ENCODE measurements around the gene BMP8B. TPM values are rescaled to one million over a fixed set of nuclear protein-coding genes. Genes with fewer than 3 reads are reported as not detected.
"Not testable (repeated sequence)": the region's sequence is repeated elsewhere in the genome, so short reads cannot be mapped to it uniquely, and the experiment has no call there.

Gene BMP8B
- total RNA-seq, 1 donor from 2014 or later, result 0.16 TPM

DNA sequence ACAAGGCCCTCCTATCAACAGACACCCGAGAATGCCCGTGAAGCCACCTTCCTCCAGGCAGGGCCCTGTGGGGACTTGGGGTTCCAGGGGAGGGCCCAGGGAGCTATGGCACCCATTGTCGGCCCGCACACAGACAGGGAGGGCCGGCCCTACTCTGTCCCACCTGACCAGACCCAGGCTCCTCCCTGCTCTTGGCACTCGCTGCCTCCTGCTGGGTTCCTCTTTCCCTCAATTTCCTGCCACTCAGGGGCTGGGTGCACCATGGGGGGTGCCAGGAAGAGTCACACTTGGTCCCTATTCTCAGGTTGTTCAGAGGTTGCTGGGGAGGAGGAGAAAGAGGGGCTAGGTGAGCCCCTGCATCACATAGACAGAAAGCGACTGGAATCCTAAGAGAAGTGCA, 9.5 kb downstream of the BMP8B start:
- Histone ChIP-seq H3K27ac (ENCODE audit: low read depth, low read length) (no peak overlapping the region), H3K9me3 (ENCODE audit: insufficient read depth, low read depth, low read length) (no peaks in the 10 kb centered on the region), H3K27me3 (ENCODE audit: insufficient read depth, low read length) (peaks cover 16% of the 10 kb centered on the region), H3K4me3 (ENCODE audit: insufficient read depth, low read depth, low read length) (no peak overlapping the region), H3K4me2 (ENCODE audit: low read length) (no peak overlapping the region), H4K20me1 (ENCODE audit: insufficient read depth, low read length) (no peaks in the 10 kb centered on the region), H3K4me1 (ENCODE audit: insufficient read depth, low read length) (no peaks in the 10 kb centered on the region), H2AFZ (ENCODE audit: low read depth, low read length) (no peak overlapping the region), H3K79me2 (ENCODE audit: insufficient read depth, low read length) (no peaks in the 10 kb centered on the region), H3K36me3 (ENCODE audit: insufficient read depth, low read length) (no peaks in the 10 kb centered on the region), H3K9ac (ENCODE audit: low read length) (no peak overlapping the region)
- no peak overlapping the region for H3K27ac Mint-ChIP-seq (ENCODE audit: unreplicated experiment)
- FAIRE-seq, result no peak
- peaks cover 42% of the 10 kb centered on the region for H3K27me3 Mint-ChIP-seq (ENCODE audit: low read depth, unreplicated experiment)
- peaks cover 3% of the 10 kb centered on the region for H3K9me3 Mint-ChIP-seq (ENCODE audit: unreplicated experiment)
- DNase-seq (ENCODE audit: low read depth), result no peak
- no peak for TF ChIP-seq EZH2 (IDR thresholded peaks at IDR 0.05; ENCODE audit: insufficient read depth, low read length)
- TF ChIP-seq CTCF (IDR thresholded peaks at IDR 0.05; ENCODE audit: insufficient read depth, low read depth, low read length), result no peak
- peaks cover 15% of the 10 kb centered on the region for H3K4me1 Mint-ChIP-seq (ENCODE audit: low read depth, unreplicated experiment)
- H3K36me3 Mint-ChIP-seq (ENCODE audit: low read depth, unreplicated experiment), result no peaks in the 10 kb centered on the region
- H3K4me3 Mint-ChIP-seq (ENCODE audit: unreplicated experiment), result no peak overlapping the region

DNA sequence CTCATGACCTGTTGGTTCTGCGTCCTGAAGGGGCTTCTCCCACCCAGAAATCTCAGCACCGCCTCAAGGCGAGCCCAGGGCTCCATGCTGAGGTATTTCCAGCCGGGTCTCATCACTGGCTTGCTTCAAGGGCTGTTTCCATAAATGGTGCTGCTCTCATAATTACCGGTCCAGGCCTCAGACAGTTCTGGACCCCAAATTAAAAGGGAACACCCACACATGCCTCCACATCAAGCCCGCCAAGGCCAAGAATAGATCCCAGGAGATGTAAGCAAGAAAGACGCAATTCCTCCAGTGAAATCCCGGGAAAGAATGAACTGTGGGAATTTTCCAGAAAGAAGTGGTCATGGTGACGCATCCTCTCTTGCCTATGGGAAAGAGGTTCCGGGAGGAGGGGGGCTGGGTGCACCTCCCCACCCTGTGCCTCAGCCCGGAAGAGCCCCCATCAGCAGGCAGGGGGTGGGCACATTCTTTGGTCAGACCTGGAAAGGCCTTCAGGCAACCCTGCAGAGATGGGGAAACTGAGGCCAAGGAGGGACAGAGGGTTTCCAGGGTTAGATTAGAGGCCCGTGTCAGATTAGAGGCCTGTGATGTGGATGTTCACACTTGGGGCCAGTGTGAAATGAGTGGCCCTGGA, 10.1 kb downstream of the BMP8B start:
- H3K4me3 ChIP-seq (ENCODE audit: insufficient read depth, low read depth, low read length); H3K36me3 ChIP-seq (ENCODE audit: insufficient read depth, low read length); H3K9me3 ChIP-seq (ENCODE audit: insufficient read depth, low read depth, low read length); H3K27ac Mint-ChIP-seq (ENCODE audit: unreplicated experiment); H3K27ac ChIP-seq (ENCODE audit: low read depth, low read length); FAIRE-seq; H2AFZ ChIP-seq (ENCODE audit: low read depth, low read length); H3K4me1 ChIP-seq (ENCODE audit: insufficient read depth, low read length); H3K4me3 Mint-ChIP-seq (ENCODE audit: unreplicated experiment); H3K9me3 Mint-ChIP-seq (ENCODE audit: unreplicated experiment); H3K36me3 Mint-ChIP-seq (ENCODE audit: low read depth, unreplicated experiment); H3K4me2 ChIP-seq (ENCODE audit: low read length); DNase-seq (ENCODE audit: low read depth); H4K20me1 ChIP-seq (ENCODE audit: insufficient read depth, low read length); H3K9ac ChIP-seq (ENCODE audit: low read length); H3K79me2 ChIP-seq (ENCODE audit: insufficient read depth, low read length): not testable (repeated sequence)
- Mint-ChIP-seq H3K4me1 (ENCODE audit: low read depth, unreplicated experiment) (peaks cover 15% of the 10 kb centered on the region), H3K27me3 (ENCODE audit: low read depth, unreplicated experiment) (peaks cover 38% of the 10 kb centered on the region)
- H3K27me3 ChIP-seq (ENCODE audit: insufficient read depth, low read length), result peaks cover 12% of the 10 kb centered on the region

GRCh38 chr1:39777896-39778295, 10.8 kb downstream of the BMP8B start:
- not testable (repeated sequence) for H3K9ac ChIP-seq (ENCODE audit: low read length); H4K20me1 ChIP-seq (ENCODE audit: insufficient read depth, low read length); FAIRE-seq; DNase-seq (ENCODE audit: low read depth); H3K9me3 ChIP-seq (ENCODE audit: insufficient read depth, low read depth, low read length); H3K4me2 ChIP-seq (ENCODE audit: low read length); H3K36me3 Mint-ChIP-seq (ENCODE audit: low read depth, unreplicated experiment); H2AFZ ChIP-seq (ENCODE audit: low read depth, low read length); H3K4me3 ChIP-seq (ENCODE audit: insufficient read depth, low read depth, low read length); H3K9me3 Mint-ChIP-seq (ENCODE audit: unreplicated experiment); H3K4me1 ChIP-seq (ENCODE audit: insufficient read depth, low read length); H3K27ac Mint-ChIP-seq (ENCODE audit: unreplicated experiment); H3K36me3 ChIP-seq (ENCODE audit: insufficient read depth, low read length); H3K27ac ChIP-seq (ENCODE audit: low read depth, low read length); H3K79me2 ChIP-seq (ENCODE audit: insufficient read depth, low read length); H3K4me3 Mint-ChIP-seq (ENCODE audit: unreplicated experiment)
- H3K27me3 ChIP-seq (ENCODE audit: insufficient read depth, low read length), result peaks cover 11% of the 10 kb centered on the region
- H3K4me1 Mint-ChIP-seq (ENCODE audit: low read depth, unreplicated experiment), result peaks cover 15% of the 10 kb centered on the region
- H3K27me3 Mint-ChIP-seq (ENCODE audit: low read depth, unreplicated experiment), result peaks cover 32% of the 10 kb centered on the region

Data from astrocyte (in vitro differentiated cells and primary cell).